GM23338 (cell line): ENCODE measurements around the gene COPS2. TPM values are rescaled to one million over a fixed set of nuclear protein-coding genes. Genes with fewer than 3 reads are reported as not detected.

Experiments used
- ATAC-seq: fragments of 200-7000 bp; cut with Tn5 transposase; 3 replicates; pipeline ENCODE4 v1.9.1; 2020
- DNase-seq: peaks from one replicate; pipeline ENCODE4 v3.0.0-alpha.2; 2015; ENCODE audit warnings: low spot score
- H2AFZ ChIP-seq: fragments of 200-600 bp; sonication (generic); 2 replicates; pipeline ENCODE4 v1.8.0; 2016; ENCODE audit warnings: antibody characterized with exemption, mild to moderate bottlenecking, moderate library complexity
- H3F3A ChIP-seq: fragments of 200-600 bp; sonication (generic); replicated peaks from 2 replicates; pipeline ENCODE4 v1.8.0; 2017; ENCODE audit warnings: antibody characterized with exemption, mixed run types, low read depth
- H3K27ac ChIP-seq: fragments of 200-600 bp; sonication (generic); 2 replicates; pipeline ENCODE4 v1.6.1; 2016; ENCODE audit warnings: low read depth
- H3K27me3 ChIP-seq: fragments of 200-600 bp; sonication (generic); 2 replicates; pipeline ENCODE4 v1.8.0; 2016; ENCODE audit warnings: mild to moderate bottlenecking, mixed run types, moderate library complexity; ENCODE audit not compliant: insufficient read depth
- H3K36me3 ChIP-seq: fragments of 200-600 bp; sonication (generic); 2 replicates; pipeline ENCODE4 v1.8.0; 2016; ENCODE audit warnings: mild to moderate bottlenecking; ENCODE audit not compliant: insufficient read depth
- H3K4me1 ChIP-seq: fragments of 200-600 bp; sonication (generic); 2 replicates; pipeline ENCODE4 v1.8.0; 2016; ENCODE audit warnings: mild to moderate bottlenecking, moderate library complexity; ENCODE audit not compliant: insufficient read depth
- H3K4me2 ChIP-seq: fragments of 200-600 bp; sonication (generic); 2 replicates; pipeline ENCODE4 v1.7.1; 2017; ENCODE audit warnings: mixed run types
- H3K4me3 ChIP-seq: fragments of 200-600 bp; sonication (generic); 2 replicates; pipeline ENCODE4 v1.6.1; 2016; ENCODE audit warnings: mixed run types
- H3K79me2 ChIP-seq: fragments of 200-600 bp; sonication (generic); replicated peaks from 2 replicates; pipeline ENCODE4 v1.8.0; 2017; ENCODE audit warnings: mild to moderate bottlenecking; ENCODE audit not compliant: insufficient read depth
- H3K9me2 ChIP-seq: fragments of 200-600 bp; sonication (generic); 2 replicates; pipeline ENCODE4 v1.8.0; 2017; ENCODE audit not compliant: insufficient read depth
- H4K20me1 ChIP-seq: fragments of 200-600 bp; sonication (generic); replicated peaks from 2 replicates; pipeline ENCODE4 v1.8.0; 2017; ENCODE audit warnings: mild to moderate bottlenecking; ENCODE audit not compliant: insufficient read depth
- H3K27ac Mint-ChIP-seq: 2 replicates; pipeline ENCODE4 v1.8.0; 2020; ENCODE audit warnings: inconsistent platforms, mild to moderate bottlenecking, moderate library complexity, mixed read lengths
- H3K27me3 Mint-ChIP-seq: 3 replicates; pipeline ENCODE4 v1.8.0; 2022; ENCODE audit warnings: low read depth, mild to moderate bottlenecking, moderate library complexity, mixed read lengths, inconsistent platforms; ENCODE audit not compliant: insufficient read depth, poor library complexity
- H3K36me3 Mint-ChIP-seq: 3 replicates; pipeline ENCODE4 v1.8.0; 2021; ENCODE audit warnings: low read depth, mild to moderate bottlenecking, inconsistent platforms, moderate library complexity, mixed read lengths
- H3K4me1 Mint-ChIP-seq: 3 replicates; pipeline ENCODE4 v1.8.0; 2020; ENCODE audit warnings: mild to moderate bottlenecking, inconsistent platforms, mixed read lengths
- H3K4me3 Mint-ChIP-seq: 3 replicates; pipeline ENCODE4 v1.8.0; 2021; ENCODE audit warnings: moderate library complexity, mild to moderate bottlenecking, inconsistent platforms, mixed read lengths
- H3K9me3 Mint-ChIP-seq: 3 replicates; pipeline ENCODE4 v1.8.0; 2020; ENCODE audit warnings: moderate library complexity, mild to moderate bottlenecking, inconsistent platforms, mixed read lengths
- CREB1 ChIP-seq: fragments of 250-450 bp; sonication (Bioruptor Pico); IDR thresholded peaks from 2 replicates; pipeline ENCODE4 v1.5.0; 2020; ENCODE audit warnings: low read depth, mild to moderate bottlenecking, moderate library complexity
- ETS1 ChIP-seq: IDR thresholded peaks from 2 replicates; pipeline ENCODE4 v1.6.1; 2016; ENCODE audit warnings: antibody characterized with exemption
- EZH2 ChIP-seq: fragments of 200-600 bp; sonication (generic); IDR thresholded peaks from one replicate; pipeline ENCODE4 v1.8.0; 2017; ENCODE audit warnings: antibody characterized with exemption, mild to moderate bottlenecking, low read depth; ENCODE audit not compliant: unreplicated experiment
- NANOG ChIP-seq: IDR thresholded peaks from 2 replicates; pipeline ENCODE4 v1.6.1; 2016; ENCODE audit warnings: antibody characterized with exemption, borderline replicate concordance
- POLR2AphosphoS5 ChIP-seq: IDR thresholded peaks from 2 replicates; pipeline ENCODE4 v1.6.1; 2016; ENCODE audit warnings: antibody characterized with exemption, low read depth
- ZNF114 ChIP-seq: fragments of 250-450 bp; sonication (Bioruptor Pico); IDR thresholded peaks from 2 replicates; pipeline ENCODE4 v1.5.0; 2020; ENCODE audit warnings: mild to moderate bottlenecking, moderate library complexity
- ZNF462 ChIP-seq: fragments of 250-450 bp; sonication (Bioruptor Pico); IDR thresholded peaks from 2 replicates; pipeline ENCODE4 v1.5.0; 2020; ENCODE audit warnings: mild to moderate bottlenecking, moderate library complexity
- polyA plus RNA-seq: library from polyadenylated mRNA; unstranded; fragments of >200 nt; fragmentation: Nextera tagmentation; extraction: Ambion mirVana; gene quantifications from 2 replicates; pipeline ENCODE4 v1.2.1, GENCODE V29; 2016
- total RNA-seq: library from RNA; depleted of rRNA; stranded (reverse); fragments of >200 nt; shearing (Covaris generic); gene quantifications from 2 replicates; pipeline ENCODE4 v1.2.3, GENCODE V29; 2014

Gene COPS2
- total and polyA plus RNA-seq, 2 experiments from 2014 or later, result 38.7 to 67.3 TPM

- no peak overlapping the region for H2AFZ ChIP-seq
- H3K4me1 ChIP-seq, result peaks cover 32% of the 10 kb centered on the region
- no peak overlapping the region for H3K4me3 ChIP-seq
- Mint-ChIP-seq H3K9me3 (no peaks in the 10 kb centered on the region), H3K27ac (0 out of 2 replicates have a peak overlapping the region, but pooled peaks have one; percentile 7), H3K27me3 (peaks cover 2% of the 10 kb centered on the region), H3K4me1 (peaks cover 26% of the 10 kb centered on the region), H3K4me3 (no peak overlapping the region), H3K36me3 (no peaks in the 10 kb centered on the region; the same call in 2 of the 3 replicates)
- no peak overlapping the region for H3K4me2 ChIP-seq
- H3K9me2 ChIP-seq, result peaks cover 3% of the 10 kb centered on the region; the same call in 1 of the 2 replicates
- DNase-seq (no peak), ATAC-seq (no peak)
- H4K20me1 ChIP-seq, result no peaks in the 10 kb centered on the region
- H3F3A ChIP-seq, result no peaks in the 10 kb centered on the region
- no peak overlapping the region for H3K27ac ChIP-seq
- 0 out of 2 replicates have a peak, but pooled peaks cover 3% of the 10 kb centered on the region for H3K79me2 ChIP-seq
- TF ChIP-seq CREB1 (CRISPR knock-in tag), result no peak
- TF ChIP-seq POLR2AphosphoS5, result no peak
- TF ChIP-seq NANOG, result no peak
- no peak for TF ChIP-seq ZNF462 (CRISPR knock-in tag)
- TF ChIP-seq ZNF114 (CRISPR knock-in tag), result no peak
- no peak for TF ChIP-seq ETS1
- TF ChIP-seq EZH2, result no peak
- no peaks in the 10 kb centered on the region for H3K36me3 ChIP-seq
- no peaks in the 10 kb centered on the region for H3K27me3 ChIP-seq
These were observed 34.2 kb upstream of the COPS2 start for GRCh38 chr15:49189631-49190030.
